Kasumi-1 (cell line): ENCODE measurements around the gene C1orf198.

Experiments
- DNase-seq, 2 experiments: peaks; one replicate each; lab custom pipeline; 2025; lab: John Stamatoyannopoulos, UW

C1orf198 gene

DNA sequence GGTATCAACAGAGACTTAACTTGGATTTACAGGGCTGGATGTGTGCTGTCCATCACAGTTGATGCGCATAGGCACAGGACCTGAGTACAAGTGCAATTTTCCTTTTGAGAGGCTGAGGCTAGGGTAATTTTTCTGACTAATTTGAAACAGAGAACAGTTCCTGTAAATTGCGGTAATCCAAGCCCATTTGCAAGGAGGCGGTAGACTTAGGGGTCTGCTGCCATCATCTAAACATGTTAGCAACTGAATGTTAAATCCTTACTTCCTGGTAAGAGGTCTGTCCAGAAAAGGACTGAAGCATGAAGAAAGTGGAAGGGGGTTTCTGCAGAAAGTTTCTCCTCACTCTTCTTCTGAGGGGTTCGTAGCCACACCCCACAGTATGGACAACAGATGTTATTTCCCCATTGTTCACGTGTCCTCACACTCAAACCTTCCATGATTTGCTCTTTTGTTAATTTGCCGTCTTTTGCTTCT lies 23.7 kb upstream of the C1orf198 start:
- no peak for DNase-seq

DNA sequence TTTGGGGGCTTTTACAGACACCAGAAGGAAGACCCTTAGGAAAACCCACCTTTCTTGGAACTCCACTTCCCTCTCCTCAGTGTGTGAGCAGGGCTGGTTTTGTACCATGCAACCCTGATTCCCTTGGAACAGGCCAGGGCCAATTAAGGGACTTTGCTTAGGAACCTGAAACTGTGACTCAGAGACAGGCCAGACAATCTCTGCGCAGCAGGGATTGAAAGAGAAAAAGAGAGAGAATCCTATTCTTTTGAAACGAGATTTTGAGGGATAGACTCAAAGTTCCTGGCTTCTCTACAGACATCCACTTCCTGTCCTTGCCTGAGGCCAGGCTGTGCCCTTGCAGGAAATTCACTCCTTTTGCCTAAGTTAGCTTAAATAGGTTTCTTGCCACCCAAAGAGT lies 23.1 kb upstream of the C1orf198 start:
- DNase-seq = no peak

DNA sequence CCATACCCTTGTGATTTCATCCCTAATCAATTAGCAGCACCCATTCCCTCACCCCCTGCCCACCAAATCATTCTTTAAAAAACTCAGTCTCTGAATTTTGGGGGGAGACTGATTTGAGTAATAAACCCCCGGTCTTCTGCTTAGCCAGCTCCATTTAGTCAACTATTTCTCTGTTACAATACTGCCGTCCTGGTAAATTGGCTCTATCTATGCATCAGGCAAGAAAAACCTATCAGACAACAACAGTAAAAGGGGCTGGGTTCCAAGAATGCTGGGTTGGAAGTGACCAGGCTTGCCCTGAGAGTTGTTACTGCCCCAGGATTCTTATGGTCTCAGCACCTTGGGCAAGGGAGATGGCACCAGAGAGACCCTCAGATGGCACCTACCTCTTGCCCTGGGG lies 16.3 kb upstream of the C1orf198 start:
- DNase-seq = no peak

DNA sequence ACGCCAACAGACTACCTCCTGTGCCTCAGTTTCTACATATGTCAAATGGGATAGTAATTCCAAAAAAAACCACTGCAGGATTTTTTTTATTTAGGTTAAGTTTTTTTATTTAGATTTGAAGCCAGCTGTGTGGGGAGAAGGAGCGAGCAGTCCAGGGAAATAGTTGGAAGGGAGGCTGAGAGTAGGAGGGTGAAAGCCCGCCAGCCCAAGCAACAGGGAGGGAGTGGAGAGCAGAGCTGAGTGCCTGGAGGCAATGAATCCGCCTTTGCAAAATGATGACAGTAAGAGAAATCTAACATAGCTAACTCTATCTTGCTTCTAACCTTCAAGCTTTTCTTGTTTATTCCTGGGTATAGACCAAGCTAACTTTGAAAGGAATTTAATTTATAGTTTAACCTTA lies 15.6 kb upstream of the C1orf198 start:
- DNase-seq = no peak

DNA sequence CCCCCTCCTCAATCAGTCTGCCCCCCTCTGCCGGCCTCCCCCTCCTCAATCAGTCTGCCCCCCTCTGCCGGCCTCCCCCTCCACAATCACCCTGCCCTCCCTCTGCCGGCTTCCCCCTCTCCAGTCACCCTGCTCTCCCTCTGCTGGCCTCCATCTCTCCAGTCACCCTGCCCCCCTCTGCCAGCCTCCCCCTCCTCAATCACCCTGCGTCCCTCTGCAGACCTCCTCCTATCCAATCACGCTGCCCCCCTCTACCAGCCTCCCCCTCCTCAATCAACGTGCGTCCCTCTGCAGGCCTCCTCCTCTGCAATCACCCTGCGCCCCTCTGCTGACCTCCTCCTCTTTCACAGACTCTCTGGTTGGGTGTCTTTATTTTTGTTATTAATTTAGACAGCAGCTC lies 11.5 kb upstream of the C1orf198 start:
- DNase-seq = no peak

DNA sequence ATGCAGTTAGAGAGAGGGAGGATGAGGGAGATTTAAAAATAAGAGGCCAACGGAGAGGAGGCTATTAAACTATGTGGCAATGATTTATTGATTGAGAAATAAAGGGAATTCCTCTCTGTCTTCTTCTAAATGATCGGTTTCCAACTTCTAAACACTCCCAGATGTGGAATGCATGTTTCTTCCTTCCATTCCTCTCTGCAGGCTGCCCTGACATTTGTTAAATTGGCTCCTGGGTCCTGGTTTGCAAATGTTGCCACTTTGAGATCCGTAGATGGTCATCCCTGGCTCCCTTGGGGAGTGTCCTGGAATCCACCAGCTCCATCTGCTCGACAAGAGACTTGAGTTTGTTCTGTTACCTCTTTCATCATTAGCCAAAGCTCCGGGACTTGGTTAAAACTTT lies 10.3 kb upstream of the C1orf198 start:
- DNase-seq = no peak

DNA sequence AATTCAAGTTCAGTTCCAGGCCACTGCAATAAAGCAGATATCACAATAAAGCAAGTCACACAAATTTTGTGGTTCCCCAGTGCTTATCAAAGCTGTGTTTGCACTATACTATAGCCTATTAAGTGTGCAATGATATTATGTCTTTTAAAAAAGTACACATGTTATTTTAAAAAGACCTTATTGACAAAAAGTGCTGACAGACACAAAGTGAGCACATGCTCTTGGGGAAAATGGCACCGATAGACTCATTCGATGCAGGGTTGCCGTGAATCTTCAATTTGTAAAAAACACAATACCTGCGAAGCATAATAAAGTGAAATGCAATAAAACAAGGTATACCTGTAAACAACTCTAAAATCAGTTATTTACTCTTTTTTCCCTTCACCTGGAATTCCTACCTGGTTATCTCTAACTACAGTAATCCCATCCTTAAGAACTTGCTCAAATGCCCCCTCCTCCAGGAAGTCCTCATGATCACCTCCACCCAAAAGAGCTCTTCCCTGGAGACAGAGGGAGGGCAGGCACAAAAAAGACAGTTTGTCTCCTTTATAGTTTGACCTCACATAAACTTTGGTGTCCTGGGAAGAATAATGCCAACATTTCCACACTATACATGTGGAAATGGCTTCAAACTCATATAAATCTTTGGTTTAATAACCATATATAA lies 9.7 kb upstream of the C1orf198 start:
- DNase-seq = no peak

DNA sequence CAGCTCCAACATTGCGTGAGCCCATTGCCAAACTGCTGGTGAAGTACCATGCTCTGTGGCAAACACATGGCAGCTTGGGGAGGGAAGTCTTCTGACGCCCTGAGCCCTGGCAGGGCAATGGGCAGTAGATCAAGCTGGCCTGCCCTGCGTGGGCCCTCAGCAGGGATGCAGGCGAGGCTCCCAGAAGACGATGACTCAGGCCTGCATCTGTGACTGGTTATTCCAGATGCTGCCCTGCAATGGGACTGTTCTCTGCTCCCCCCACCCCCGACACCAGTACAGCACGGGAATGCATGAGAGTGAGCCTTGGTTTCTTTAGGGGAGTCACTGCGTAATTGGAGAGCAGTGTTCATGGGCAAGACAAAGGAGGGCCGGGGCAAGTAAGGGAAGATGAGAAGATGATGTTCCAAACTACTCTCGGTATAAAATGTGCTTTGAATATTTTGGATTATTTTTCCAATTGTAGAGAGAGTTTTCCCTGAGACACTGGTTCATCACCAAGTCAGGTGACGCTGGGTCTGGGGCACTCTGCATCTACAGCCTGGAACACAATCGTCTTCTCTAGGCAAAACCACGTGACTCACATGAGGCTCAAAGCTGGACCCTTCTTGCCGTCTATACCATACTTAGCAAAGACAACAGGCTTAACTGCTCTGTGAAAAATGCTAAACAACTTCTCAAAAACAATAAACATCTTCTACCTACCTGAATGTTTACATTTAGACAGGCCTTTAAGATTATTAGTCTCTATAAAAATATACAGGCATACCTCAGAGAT lies 9.0 kb upstream of the C1orf198 start:
- no peak for DNase-seq

DNA sequence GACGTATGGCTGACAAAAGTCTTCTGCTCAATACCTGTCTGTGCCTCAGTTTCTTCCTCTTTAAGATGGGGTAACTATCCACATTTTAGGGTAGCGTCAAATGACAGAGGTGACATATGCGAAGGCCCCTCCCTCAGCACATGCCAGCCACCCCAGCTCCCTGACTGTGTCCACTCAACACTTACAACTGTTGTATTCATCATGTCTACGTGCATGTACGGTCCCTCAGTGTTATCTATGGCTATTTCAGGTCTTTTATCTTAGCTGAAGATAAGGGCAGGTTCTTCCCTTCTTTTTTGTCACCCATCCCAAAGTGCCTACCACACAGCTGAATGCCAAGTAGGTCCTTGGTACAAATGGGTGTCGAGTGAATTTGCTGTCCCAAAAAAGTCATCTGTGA lies 8.3 kb upstream of the C1orf198 start:
- no peak for DNase-seq

DNA sequence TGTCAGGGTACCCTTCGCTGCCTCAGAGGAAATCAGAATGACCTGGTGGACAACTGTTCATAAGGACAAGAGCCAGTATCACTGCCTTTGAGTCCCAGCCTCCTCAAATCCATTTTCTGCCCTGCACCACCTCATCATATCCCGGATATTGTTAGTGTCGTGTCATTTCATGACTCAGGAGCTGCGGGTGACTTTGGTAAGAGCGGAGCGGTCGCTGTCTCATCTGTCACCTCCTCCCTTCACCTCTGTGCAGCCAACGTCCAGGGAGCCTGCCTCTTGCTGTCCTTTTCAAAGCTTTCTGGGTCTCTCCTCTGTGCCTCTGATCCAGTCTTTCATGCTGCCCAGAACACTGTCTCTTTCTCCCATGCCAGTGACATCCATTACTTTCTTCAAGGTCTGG lies 7.0 kb upstream of the C1orf198 start:
- no peak for DNase-seq

DNA sequence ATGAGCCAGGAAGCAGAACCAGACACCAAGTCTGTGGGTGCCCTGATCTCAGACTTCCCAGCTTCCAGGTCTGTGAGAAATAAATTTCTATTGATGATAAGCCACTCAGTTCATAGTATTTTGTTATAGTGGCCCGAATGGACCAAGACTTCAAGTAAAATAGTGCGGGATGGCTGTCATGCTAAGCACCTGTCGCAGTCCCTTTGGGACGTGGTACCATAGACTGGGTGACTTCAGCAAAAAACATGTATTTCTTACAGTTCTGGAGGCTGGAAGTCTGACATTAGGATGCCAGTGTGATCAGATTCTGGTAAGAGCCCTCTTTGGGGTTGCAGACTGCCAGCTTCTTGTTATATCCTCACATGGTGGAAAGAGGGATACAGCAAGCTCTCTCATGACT lies 2.6 kb upstream of the C1orf198 start:
- DNase-seq = no peak

DNA sequence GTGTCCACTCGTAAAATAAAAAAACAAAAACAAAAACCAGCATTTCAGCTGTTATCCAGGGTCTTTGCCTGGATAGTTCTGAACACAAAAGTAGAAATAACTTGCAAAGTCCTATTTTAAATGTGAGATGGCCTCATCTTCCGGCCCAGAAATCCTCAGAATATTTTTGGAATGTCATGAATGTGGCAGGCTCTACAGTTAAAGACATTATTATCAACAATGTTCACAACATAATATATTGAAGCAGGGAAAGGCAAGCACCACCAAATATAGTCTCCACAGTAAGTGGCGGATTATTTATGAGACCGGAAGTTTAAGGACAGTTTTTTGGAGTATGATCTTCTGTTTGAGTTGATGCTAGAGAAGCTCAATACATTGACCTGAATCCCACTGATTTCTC lies 1.2 kb upstream of the C1orf198 start:
- no peak for DNase-seq

DNA sequence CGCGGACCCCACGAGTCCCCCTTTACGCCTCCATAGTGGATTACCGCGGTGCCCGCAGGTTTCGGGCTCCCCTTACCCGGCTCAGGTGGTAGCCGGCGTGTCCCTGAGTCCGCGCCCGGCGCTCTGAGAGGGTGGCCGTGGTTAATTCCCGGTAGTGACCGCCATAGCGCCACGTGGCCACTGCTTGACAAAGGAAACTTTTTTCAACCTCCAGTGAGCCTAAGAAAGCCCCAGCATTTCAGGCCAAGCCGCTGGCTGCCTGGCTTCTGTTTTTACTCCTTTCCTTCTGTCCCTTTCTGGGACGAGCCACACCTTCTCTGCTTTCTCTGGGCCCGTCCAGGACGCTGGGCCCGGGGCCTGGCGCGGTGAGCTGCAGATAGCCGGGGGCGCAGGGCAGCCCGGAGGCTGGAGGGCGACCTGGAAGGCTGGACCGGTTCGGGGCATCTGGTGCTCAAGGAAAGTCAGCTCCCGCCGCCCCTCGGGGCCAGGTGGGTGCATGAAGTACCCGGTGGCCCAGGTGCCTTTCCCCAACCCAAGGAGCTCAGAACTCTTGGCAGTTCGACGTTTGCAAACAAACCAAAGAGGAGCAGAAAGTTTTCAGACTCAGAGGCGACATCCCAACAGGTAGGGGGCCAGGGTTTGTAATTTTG lies 540 bp upstream of the C1orf198 start:
- DNase-seq = peak in 1 of 2 experiments; percentile 21

DNA sequence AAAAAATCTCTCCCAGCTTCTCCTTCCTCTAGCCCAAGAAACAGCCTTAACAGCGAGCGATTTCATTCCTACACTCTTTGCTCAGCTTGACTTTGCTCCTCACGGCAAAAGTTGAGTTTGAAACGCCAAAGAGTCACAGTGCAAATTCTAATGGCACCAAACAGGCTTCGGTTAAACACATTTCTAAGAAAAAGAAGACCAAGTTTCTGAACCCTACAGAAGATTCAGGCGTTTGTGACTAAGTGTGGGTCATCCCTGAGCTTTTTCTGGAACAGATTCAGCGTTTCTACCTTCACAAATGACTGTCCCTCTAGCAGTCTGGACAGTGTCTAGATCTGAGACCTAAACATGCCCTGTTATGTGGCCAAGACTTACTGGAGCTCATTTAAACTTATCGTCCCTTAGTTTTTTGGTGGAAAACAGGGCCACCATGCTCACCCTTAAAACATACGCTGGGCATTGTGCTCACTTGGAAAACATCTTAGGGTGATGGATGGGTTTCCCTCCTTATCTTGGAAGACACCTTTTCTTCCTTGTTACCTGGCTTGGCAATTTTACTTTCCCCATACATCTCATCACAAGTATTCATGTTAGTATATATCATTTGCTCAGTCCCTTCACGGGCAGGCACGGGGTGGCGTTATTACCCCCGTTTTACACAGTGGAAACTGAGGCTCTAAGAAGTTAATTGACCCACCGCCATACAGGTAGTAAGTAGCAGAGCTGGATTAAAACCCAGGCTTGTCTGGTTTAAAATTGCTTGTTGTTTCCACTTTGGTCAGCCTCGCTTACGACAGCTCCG lies 1.0 kb downstream of the C1orf198 start:
- DNase-seq = no peak

DNA sequence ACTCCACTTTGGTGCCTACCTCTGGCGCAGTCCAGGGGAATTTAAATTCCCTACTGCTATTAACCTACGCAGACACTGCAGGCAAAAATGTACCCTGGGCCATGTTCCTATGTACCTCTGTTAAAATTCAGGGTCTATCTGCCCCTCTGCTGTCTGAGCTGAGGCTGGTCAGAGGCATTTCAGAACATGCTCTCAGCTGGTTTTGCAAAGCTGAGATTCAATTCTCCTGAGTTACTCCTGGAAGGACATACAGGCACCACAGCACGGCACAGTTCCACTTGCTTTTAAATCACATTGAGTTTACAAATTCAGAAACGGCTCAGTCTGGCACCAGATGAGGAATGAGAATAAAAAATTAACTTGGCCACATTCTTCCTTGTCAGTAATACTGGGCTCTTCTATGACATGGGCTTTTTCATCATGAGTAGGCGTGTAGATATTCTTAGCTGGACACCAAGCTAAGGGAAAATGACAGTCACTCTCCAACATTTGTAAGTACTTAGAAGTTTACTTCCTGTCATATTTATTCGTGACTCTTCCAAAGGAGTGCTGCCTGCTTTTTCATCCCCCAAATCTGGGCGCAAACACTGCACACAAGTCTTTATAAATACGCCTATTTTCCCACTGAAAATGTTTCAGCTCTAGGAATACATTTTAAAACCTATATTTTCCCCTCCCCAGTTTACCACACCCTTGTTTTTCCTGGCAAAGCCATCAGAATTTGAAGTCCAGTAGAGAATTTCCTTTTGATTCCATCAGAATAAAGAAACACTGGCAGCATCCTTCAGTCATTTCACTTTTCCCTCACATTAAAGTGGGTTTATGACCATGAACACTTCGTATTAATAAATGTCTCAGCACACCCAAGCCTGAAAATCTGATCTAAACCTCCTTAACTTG lies 1.9 kb downstream of the C1orf198 start:
- DNase-seq = no peak

DNA sequence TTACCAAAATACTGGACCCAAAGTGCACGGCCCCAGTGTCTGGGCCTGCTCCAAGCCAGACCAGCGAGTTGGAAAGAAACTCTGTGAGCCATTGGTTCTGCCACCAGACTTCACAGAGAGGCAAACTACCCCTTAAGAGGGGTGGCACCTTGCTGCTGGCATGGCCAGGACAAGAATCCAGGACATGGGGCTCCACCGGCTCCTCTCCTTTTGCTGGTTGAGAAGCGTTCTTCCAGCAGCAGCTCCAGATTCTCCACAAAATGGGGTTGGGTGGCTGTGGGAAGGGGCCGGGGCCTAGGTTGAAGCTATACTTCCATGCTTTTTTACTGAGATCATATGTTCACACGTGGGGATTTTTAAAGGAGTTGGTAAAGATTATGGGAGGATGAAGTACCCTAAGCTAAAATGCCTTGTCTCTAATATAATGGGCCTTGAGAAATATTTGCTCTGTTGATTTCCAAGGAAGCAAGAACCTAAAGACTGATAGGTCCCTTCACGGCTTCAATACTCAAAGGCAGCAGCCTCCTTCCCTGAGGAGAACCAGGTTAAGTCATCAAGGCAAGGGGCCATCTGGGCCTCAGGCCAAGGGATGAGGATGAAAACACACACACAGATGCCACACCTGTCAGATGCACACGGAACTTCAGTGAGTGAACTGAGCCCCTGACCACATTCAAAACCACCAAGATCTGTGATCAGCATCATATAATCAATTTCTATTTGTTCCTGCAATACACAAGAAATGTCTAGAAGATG lies 3.1 kb downstream of the C1orf198 start:
- DNase-seq = no peak

DNA sequence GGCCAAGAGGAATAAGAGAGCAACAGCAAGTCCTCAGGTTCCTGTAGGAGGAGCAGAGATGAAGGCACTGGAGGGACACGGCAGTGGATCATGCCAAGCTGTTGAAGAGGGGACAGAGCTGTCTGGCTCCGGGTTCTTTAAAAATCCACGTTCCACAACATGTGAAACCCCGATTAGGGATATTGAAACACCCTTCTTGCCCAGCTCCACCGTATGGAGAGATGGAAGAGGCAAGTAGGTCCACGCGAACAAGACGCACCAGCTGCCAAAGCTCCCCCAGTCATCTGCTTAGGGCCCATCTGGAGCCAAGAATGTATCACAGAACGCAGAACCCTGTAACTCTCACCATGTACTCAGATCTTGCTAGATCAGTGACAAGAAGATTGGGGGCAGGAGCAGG lies 3.9 kb downstream of the C1orf198 start:
- peak in 1 of 2 experiments; percentile 20 for DNase-seq

DNA sequence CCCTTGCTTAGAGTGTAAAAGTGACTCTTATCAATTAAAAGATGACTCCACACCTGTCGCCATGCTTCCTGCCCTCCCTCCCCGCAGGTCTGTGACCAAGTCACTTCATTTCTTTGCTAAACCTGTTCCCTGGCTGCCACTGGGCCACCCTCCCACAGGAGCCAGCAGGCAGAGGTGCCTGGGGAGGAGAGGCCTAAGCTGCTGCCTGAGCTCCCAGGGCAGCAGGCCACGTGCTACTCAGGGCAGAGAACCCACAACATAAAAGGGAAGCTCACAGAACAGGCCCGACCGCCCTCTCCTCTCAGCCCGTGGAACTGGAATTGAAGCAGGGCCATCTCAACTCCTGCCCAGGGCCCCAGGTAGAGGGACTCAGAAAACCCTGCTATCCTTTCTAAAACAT lies 4.9 kb downstream of the C1orf198 start:
- DNase-seq = peak; percentile 67 to 83

DNA sequence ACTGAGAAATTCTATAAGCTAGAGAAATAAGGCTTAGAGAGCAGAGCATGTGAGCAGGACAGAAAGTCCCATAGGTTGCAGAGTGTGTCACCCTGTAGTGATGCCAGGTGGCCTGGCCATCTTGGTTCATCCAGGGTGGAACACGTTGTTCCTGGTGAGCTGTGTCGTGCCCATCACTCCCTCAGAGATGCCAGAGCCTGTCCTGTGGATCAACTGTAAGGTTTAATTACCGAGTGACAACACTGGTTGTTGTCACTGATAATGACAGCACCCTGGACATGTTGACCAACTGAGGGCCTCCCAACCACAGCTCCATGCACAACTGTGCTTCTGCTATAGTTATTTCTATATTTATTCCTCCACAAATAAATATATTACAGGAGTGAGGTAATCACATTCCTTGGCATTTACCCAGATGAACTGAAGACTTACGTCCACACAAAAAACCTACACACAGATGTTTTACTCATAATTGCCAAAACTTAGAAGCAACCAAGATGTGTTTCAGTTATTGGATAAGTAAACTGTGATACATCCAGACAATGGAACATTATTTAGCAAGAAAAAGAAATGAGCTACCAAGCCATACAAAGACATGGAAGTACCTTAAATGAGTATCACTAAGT lies 6.2 kb downstream of the C1orf198 start:
- DNase-seq = no peak

DNA sequence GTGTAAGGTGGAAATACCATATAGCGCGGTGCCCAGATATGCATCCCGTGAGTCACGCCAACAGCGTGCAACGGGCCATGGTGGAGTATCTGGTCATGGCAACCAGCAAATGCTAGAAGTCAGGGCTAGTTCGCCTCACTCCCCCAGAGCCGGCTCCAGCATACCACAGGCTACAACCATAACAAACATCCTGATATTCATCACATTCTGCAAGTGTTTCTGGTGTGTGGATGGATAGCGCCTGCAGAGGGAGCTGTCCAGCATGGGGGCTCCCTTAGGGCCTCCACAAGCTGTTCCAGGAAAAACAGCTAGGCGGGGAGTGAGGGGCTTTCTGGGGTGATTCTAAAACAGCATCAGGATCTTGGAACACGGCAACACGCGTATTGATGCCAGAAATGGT lies 6.8 kb downstream of the C1orf198 start:
- no peak for DNase-seq
